DMS153 treated with DMSO at 0.1 percent for 48 hours (cell line): ENCODE measurements around the gene ATP13A5.

Experiments
- DNase-seq: peaks from one replicate; lab custom pipeline; 2025; ENCODE audit not compliant: unreplicated experiment; lab: John Stamatoyannopoulos, UW

ATP13A5 gene

DNA sequence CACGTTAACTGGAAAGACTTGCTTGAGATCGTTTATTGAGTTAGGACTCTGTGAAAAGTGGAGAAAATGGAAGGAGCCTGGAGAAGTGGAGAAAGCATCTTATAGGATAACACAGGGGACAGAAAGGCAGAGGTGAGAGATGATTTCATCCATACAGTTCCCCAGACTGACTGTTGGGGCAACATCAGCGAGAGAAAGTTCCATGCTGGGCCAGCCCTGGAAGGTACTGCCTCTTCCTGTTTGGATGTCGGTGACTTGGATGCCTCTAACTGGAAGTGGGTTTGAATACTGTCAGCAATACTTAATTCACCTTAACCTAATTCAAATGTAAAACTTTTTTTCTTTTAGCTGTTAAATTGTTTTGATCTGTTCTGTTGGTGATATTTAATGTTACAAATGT, 32.3 kb downstream of the ATP13A5 start:
- DNase-seq, result no peak

- DNase-seq, result no peak
Measured at GRCh38 chr3:193345431-193345830, 33.1 kb downstream of the ATP13A5 start.

DNA sequence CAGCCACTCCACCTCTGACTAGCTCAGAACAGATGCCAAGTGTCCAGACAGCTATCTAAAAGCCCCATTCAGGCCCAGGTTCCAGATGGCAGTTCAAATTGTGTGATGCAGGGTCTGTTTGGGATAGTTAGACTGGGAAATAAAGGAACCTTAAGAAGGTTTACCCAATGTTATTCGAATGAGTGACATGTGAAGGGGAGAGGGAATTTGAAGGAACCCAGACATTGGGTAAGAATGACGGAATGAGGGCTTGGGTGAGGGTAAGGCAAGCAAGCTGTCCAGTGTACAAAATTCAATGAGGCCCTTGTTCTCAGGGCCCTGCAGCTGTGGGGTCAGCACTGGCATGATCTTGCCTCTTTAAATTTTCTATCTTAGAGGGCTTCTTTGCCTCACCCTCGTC, 34.1 kb downstream of the ATP13A5 start:
- DNase-seq, result no peak

DNA sequence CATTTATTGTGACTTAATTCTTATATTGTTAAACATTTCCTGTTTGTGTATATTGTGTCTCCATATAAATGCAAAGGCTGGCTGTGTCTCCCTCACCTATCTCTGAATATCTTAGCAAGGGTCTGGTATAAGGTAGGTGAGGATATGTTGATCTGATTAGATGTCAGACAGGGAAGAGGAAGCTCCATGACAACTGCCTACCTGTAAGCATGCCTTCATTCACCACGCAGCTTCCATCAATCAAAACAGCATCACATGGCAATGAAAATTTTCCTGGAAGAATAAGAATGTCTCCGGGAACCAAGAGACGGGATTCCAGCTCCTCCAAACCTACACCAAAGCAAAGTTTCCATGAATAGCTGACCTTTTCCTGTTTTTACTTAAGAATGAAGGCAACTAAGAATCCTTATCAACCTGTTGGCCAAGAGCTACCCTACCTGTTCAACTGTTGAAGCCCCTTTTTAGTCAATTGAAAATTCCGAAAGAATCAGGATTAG, 34.8 kb downstream of the ATP13A5 start:
- DNase-seq, result no peak

GRCh38 chr3:193342551-193342950, 36.0 kb downstream of the ATP13A5 start:
- no peak for DNase-seq

DNA sequence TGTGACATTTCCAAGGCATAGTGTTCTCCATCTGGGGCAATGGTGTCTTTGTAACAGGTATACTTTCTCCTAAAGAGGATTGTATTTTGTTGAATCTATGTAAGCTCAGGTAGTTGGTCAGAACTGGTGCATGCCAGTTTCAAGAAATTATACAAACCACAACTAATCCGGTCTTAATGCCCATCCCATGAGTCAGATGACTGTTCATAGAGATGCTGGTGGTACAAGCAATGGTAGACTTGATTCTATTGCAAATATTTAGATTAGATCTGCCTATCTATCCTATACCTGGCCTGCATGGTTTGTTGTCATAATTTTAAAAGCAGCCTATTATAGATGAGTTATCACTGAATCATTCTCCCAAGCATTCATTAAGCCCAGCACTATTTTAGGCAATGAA, 43.5 kb downstream of the ATP13A5 start:
- no peak for DNase-seq

DNA sequence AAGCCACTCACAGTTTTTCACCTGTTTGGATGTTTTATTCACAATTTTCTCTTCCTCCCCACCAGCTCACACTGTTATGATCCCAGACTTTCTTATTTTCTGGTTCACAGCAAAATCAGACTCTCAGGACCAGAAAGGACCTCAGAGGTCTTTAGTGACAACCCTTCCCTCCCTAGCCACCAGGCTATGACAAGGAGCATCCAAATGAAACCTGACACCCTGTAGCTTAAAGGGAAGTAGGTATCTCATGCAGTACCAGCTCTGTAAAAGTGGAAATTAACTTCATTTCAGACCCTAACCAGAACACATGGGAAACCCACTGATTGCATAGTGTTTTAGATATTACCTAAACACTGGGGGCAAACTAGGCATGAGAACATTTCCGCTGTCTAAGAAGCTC, 45.3 kb downstream of the ATP13A5 start:
- DNase-seq, result no peak

DNA sequence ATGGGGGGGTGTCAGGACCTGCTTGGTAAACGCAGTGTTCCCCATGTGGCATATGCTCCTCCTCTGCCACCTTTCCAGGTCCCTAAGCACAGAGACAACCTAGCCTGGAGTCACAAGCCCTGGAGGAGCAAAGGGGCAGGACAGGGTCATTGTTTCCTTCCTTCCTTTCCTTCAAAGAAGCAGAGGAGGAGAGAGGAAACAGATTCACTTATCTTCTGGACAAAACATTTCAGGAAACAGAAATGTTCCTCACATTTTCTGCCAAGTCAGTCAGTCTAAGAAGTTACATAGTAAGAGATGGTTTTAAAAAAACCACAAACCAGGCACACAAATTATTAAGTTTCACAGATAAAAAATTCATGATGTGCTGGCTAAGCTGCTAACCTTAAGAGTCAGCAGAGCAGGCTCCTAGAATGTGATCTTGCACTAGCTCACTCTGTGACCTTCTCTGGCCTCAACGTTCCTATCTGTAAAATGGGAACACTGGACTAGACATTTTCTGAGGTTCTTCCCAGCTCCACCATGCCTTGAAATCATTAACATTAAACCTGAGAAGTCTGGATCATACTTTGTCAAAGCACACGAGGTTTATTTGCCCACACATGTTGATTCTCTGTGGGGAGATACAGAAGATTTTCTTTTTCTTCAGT, 47.9 kb downstream of the ATP13A5 start:
- no peak for DNase-seq

DNA sequence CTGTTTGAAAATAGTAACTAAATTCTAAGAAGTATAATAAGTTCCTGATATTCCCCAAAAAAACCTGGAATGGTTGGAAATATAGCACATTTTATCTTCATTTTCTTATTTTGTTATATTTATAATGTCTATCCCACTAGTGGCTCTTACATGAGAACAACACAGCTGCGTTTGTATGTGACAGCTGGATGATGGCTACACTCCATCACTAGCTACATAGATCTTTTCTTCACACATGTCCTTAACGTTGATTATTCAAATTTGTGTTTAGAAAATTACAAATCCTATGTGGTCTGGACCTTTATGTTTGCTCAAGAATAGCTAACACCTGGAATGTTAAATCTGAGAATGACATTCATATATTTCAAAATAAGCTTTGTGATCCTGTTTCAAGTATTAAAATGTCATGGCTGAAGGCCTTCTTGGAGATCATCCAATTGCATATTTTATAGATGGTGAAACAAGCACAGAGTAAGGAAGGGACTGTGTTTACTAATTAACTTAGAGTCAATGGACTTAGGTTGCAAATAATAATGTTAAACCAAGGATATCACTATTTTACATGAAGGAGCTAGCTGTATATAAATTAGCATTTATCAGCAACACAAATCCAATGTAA, 60.8 kb downstream of the ATP13A5 start:
- DNase-seq, result no peak

GRCh38 chr3:193314161-193314560, 64.4 kb downstream of the ATP13A5 start:
- DNase-seq, result no peak

- no peak for DNase-seq
Measured at GRCh38 chr3:193313061-193313958, 65.2 kb downstream of the ATP13A5 start.

GRCh38 chr3:193310914-193311723, 67.4 kb downstream of the ATP13A5 start:
- DNase-seq, result no peak

DNA sequence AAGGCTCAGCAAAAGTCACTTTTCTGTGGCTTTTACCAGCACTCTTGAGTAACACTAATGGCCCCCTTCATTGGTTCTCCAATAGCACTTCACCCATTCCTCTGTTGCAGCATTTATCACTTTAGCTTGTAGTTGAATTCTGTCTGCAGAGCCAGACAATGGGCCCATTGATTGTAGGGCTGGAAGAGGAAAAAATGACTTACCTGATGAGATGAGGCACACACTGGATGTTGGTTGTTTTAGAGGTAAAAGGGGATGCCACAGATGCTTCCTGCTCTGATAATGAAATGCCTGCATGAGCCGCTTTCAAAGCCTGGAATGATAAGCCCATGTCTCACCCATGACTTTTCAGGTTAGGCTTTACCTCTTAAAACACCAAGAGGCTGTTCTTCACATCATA, 73.2 kb downstream of the ATP13A5 start:
- DNase-seq, result no peak

- DNase-seq, result no peak
Measured at GRCh38 chr3:193301433-193301832, 77.1 kb downstream of the ATP13A5 start.

GRCh38 chr3:193297421-193297820, 81.1 kb downstream of the ATP13A5 start:
- DNase-seq, result no peak

- DNase-seq, result no peak
Measured at GRCh38 chr3:193295985-193296384, 82.6 kb downstream of the ATP13A5 start.

GRCh38 chr3:193292386-193292785, 86.2 kb downstream of the ATP13A5 start:
- no peak for DNase-seq

DNA sequence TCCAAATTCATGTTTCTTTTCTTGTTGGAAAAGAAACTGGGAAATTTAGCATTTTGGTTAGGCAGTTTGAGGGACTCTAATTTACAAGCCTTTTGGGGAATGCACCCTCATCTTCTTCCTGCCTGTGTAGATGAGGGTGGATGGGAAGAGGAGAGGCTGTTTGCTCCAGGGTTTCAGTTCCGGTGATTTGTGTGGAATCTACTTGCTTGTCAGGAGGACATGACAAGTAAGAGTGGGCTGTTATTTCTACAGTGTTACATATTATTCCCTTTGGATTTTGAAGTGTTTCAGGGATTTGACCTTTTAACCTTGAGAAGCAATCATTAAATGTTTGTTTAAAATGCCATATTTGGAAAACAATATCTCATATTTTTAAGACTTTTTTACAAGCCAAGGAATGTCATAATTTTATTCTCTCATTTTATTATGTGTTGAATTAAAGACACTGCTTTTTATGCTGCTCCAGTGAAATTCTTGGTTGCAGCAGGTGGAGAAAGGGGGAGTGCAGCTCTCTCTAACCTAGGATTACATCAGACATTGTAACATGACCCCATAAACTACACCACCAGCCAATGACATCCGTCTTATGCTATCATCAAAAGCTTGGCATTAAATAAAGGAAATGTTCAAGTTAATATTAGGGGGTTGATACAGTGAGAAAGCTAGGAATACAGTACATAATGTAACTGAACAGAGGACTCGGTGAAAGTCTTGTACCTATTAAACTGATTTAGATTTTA, 107.3 kb downstream of the ATP13A5 start:
- no peak for DNase-seq

GRCh38 chr3:193270451-193270850, 108.1 kb downstream of the ATP13A5 start:
- no peak for DNase-seq

DNA sequence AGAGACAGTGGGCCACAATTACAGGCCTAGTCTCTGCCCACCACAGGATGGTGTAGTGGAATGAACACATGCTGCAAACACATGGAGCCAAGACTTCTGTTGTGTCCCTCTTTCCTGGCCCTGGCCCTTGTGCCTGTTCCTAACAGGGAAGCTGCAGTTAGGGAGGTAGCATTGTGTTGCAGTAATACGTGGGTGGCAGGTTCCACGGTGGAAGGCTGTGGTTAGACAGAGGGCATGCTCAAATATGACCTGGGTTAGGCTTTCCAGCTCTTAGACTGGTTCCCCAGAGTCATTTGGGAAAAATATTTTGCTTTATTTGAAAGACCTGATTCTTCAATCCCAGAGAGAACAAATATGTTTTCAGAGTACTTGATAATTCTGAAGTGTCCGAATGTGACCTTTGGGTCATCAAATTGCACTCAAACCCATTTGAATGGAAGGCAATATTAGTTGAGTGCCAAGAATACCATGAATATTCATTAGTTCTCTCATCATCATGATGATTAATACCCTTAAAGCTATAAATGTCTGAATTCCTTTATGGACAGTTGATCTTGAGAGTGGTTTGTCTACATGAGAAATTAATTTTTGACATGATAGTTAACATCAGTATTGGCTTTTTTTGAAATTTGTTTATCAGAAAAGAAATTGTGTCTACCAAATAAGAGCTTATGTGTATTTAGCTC, 109.1 kb downstream of the ATP13A5 start:
- no peak for DNase-seq
